ENCODE measurements around the gene SPPL2C. TPM values are rescaled to one million over a fixed set of nuclear protein-coding genes. Genes with fewer than 3 reads are reported as not detected.

Gene SPPL2C, protein sequence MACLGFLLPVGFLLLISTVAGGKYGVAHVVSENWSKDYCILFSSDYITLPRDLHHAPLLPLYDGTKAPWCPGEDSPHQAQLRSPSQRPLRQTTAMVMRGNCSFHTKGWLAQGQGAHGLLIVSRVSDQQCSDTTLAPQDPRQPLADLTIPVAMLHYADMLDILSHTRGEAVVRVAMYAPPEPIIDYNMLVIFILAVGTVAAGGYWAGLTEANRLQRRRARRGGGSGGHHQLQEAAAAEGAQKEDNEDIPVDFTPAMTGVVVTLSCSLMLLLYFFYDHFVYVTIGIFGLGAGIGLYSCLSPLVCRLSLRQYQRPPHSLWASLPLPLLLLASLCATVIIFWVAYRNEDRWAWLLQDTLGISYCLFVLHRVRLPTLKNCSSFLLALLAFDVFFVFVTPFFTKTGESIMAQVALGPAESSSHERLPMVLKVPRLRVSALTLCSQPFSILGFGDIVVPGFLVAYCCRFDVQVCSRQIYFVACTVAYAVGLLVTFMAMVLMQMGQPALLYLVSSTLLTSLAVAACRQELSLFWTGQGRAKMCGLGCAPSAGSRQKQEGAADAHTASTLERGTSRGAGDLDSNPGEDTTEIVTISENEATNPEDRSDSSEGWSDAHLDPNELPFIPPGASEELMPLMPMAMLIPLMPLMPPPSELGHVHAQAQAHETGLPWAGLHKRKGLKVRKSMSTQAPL
- total RNA-seq (2013; cell fraction: nucleolus; rRNA removed): not detected in 2 replicates
- total RNA-seq (2014; rRNA removed) (not detected in 2 replicates), total RNA-seq (2014; rRNA removed; fragmentation: Illumina TruSeq; extraction: Trizol) (not detected in 2 replicates), total RNA-seq (2021) (not detected in 2 replicates), polyA plus RNA-seq (2011; rRNA removed) (not detected in 2 replicates), polyA plus RNA-seq (2014; fragmentation: Illumina TruSeq; extraction: Trizol) (not detected in 2 replicates), polyA plus RNA-seq (2014; fragmentation: Nextera tagmentation; extraction: Ambion mirVana) (not detected), polyA plus RNA-seq (2014; rRNA removed) (not detected in 2 replicates), polyA plus RNA-seq (2016; fragmentation: Nextera tagmentation; extraction: Ambion mirVana) (not detected), polyA minus RNA-seq (2011; rRNA and poly(A)+ RNA removed) (not detected in 2 replicates), Bru-seq, nascent RNA (not detected), BruChase-seq, experiment 1, labeled RNA remaining after a 6-hour chase (not detected), BruChase-seq, experiment 2, labeled RNA remaining after a 2-hour chase (not detected)
- polyA plus RNA-seq (2011; ENCODE audit: low read depth): not detected
- not detected in 2 replicates for polyA plus RNA-seq (2011; cell fraction: cytosol; rRNA removed)
- not detected in 2 replicates for polyA plus RNA-seq (2011; cell fraction: nucleus; rRNA removed)
- not detected in 2 replicates for polyA plus RNA-seq (2012)
- polyA minus RNA-seq (2011; cell fraction: cytosol; rRNA and poly(A)+ RNA removed): not detected in 2 replicates
- not detected in 2 replicates for polyA minus RNA-seq (2011; cell fraction: nucleus; rRNA and poly(A)+ RNA removed)
- long read RNA-seq, experiment 1: 0 reads
- long read RNA-seq, experiment 2: 0 reads

DNA sequence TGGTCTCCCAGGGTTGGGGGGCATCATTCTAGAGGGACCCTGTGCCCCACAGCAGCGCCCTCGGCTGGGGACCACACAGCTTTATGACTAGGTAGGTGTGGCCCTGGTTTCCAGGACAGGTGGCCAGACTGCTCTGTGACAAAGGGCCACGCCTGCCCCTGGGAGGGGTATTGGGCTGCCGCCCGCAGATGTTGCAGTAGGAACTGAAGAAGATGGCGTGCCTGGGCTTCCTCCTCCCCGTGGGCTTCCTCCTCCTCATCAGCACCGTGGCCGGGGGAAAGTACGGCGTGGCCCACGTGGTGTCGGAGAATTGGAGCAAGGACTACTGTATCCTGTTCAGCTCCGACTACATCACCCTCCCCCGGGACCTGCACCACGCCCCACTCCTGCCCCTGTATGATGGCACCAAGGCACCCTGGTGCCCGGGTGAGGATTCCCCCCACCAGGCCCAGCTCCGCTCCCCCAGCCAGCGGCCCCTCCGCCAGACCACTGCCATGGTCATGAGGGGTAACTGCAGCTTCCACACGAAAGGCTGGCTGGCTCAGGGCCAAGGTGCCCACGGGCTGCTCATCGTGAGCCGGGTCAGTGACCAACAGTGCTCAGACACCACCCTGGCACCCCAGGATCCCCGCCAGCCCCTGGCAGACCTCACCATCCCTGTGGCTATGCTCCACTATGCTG, at the start of gene SPPL2C:
Gene SPPL2C, plus strand, starts transcription at position 187 of the 681 bp plus-strand sequence. Its CDS starts 26 bp downstream, at position 213.
- Histone ChIP-seq H3K27ac (ENCODE audit: control insufficient read depth, insufficient read depth) (no peak within 1 kb of the TSS), H3K4me3 (no peak within 1 kb of the TSS), H3K9me3 (replicated peaks; ENCODE audit: control insufficient read depth, insufficient read depth, low read length) (no peaks in the 10 kb centered on the region), H3K9ac (ENCODE audit: control insufficient read depth, insufficient read depth, low read length) (no peak within 1 kb of the TSS), H3K27me3 (replicated peaks in 1 of 2; ENCODE audit: control insufficient read depth in 2 of 2, insufficient read depth in 2 of 2, low read length in 1 of 2) (no peaks in the 10 kb centered on the region; a peak in 2 of 4 replicates), H3K4me2 (ENCODE audit: control insufficient read depth, insufficient read depth) (no peak within 1 kb of the TSS), H3K4me1 (ENCODE audit: control insufficient read depth, insufficient read depth, low read length) (no peaks in the 10 kb centered on the region), H3K36me3 (ENCODE audit: control insufficient read depth in 2 of 2, insufficient read depth in 2 of 2, low read length in 1 of 2) (no peaks in the 10 kb centered on the region), H2AFZ (ENCODE audit: control insufficient read depth, low read depth, low read length) (no peak within 1 kb of the TSS), H3K79me2 (ENCODE audit: control insufficient read depth, insufficient read depth, low read length) (no peaks in the 10 kb centered on the region), H4K20me1 (ENCODE audit: control insufficient read depth, insufficient read depth) (no peaks in the 10 kb centered on the region)
- in situ Hi-C loops (cut with MboI): loop anchor here (25.0 kb wide), 1 partner anchor 433 kb away; no protein-coding TSS in a partner anchor
- WGBS (ENCODE audit: insufficient coverage, insufficient replicate concordance, low lambda C conversion rate, missing lambda C conversion rate): 35% methylated on average over 25 of the region's 25 CpGs
- ATAC-seq (no peak), DNase-seq (ENCODE audit: low read depth, low spot score) (no peak), FAIRE-seq (no peak)
- ChIA-PET RAD21 (ENCODE audit: unreplicated experiment) (no interaction called here), SMC1A (ENCODE audit: uncharacterized antibody, unreplicated experiment) (no interaction called here), CTCF (interaction anchor here (2.5 kb wide), 1 partner anchor 13 kb away, joined by 7 read pairs; no protein-coding TSS in a partner anchor), POLR2A (no interaction called here)
- BruUV-seq (replicated peaks): no TSS peak
- intact Hi-C loops (cut with micrococcal nuclease; ENCODE audit: unreplicated experiment): no loop called here
- TF ChIP-seq NRF1 (conservative IDR thresholded peaks at IDR 0.05; ENCODE audit: low read depth, low read length): no peak
- TF ChIP-seq, protein P1, sequence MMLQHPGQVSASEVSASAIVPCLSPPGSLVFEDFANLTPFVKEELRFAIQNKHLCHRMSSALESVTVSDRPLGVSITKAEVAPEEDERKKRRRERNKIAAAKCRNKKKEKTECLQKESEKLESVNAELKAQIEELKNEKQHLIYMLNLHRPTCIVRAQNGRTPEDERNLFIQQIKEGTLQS (IDR thresholded peaks at IDR 0.05; ENCODE audit: borderline replicate concordance, extremely low read depth, low read depth, low read length): no peak
- no peak for TF ChIP-seq NR2F1 (conservative IDR thresholded peaks at IDR 0.05)
- no peak for TF ChIP-seq MXI1 (IDR thresholded peaks at IDR 0.05; ENCODE audit: low read depth, low read length)
- no peak for TF ChIP-seq SREBF1 (IDR thresholded peaks at IDR 0.05; ENCODE audit: low read length)
- TF ChIP-seq, protein P2, sequence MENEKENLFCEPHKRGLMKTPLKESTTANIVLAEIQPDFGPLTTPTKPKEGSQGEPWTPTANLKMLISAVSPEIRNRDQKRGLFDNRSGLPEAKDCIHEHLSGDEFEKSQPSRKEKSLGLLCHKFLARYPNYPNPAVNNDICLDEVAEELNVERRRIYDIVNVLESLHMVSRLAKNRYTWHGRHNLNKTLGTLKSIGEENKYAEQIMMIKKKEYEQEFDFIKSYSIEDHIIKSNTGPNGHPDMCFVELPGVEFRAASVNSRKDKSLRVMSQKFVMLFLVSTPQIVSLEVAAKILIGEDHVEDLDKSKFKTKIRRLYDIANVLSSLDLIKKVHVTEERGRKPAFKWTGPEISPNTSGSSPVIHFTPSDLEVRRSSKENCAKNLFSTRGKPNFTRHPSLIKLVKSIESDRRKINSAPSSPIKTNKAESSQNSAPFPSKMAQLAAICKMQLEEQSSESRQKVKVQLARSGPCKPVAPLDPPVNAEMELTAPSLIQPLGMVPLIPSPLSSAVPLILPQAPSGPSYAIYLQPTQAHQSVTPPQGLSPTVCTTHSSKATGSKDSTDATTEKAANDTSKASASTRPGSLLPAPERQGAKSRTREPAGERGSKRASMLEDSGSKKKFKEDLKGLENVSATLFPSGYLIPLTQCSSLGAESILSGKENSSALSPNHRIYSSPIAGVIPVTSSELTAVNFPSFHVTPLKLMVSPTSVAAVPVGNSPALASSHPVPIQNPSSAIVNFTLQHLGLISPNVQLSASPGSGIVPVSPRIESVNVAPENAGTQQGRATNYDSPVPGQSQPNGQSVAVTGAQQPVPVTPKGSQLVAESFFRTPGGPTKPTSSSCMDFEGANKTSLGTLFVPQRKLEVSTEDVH (IDR thresholded peaks at IDR 0.05; ENCODE audit: low read depth, partially characterized antibody): no peak
- TF ChIP-seq MEF2A (IDR thresholded peaks at IDR 0.05; ENCODE audit: insufficient read depth, low read depth, low read length): no peak
- no peak for TF ChIP-seq POLR2AphosphoS5 (IDR thresholded peaks at IDR 0.05; ENCODE audit: low read length)
- TF ChIP-seq BACH1 (IDR thresholded peaks at IDR 0.05; ENCODE audit: borderline replicate concordance): no peak
- TF ChIP-seq KDM1A (IDR thresholded peaks at IDR 0.05; ENCODE audit: borderline replicate concordance): no peak
- no peak for TF ChIP-seq EP300 (IDR thresholded peaks at IDR 0.05; ENCODE audit: borderline replicate concordance in 1 of 2, control insufficient read depth in 1 of 2, low read depth in 2 of 2, low read length in 2 of 2)
- TF ChIP-seq, protein P3, sequence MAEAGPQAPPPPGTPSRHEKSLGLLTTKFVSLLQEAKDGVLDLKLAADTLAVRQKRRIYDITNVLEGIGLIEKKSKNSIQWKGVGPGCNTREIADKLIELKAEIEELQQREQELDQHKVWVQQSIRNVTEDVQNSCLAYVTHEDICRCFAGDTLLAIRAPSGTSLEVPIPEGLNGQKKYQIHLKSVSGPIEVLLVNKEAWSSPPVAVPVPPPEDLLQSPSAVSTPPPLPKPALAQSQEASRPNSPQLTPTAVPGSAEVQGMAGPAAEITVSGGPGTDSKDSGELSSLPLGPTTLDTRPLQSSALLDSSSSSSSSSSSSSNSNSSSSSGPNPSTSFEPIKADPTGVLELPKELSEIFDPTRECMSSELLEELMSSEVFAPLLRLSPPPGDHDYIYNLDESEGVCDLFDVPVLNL (IDR thresholded peaks at IDR 0.05; ENCODE audit: low read depth, low read length): no peak
- no peak for TF ChIP-seq HDAC2 (IDR thresholded peaks at IDR 0.05)
- TF ChIP-seq MYB (IDR thresholded peaks at IDR 0.05; ENCODE audit: borderline replicate concordance, low read depth, low read length): no peak
- TF ChIP-seq DPF2 (IDR thresholded peaks at IDR 0.05): no peak
